ENCODE data around the gene SPIRE1. TPM values are rescaled to one million over a fixed set of nuclear protein-coding genes. Genes with fewer than 3 reads are reported as not detected.
A peak's percentile ranks its signal among the peaks of the same experiment; 100 is the strongest.
"Not testable (repeated sequence)": the region's sequence is repeated elsewhere in the genome, so short reads cannot be mapped to it uniquely, and the experiment has no call there.

SPIRE1 gene
- total RNA-seq, 2 experiments from 2014 or later, result 1.3 to 1.7 TPM

GRCh38 chr18:12668041-12668440, 10.1 kb upstream of the SPIRE1 start:
- no peaks in the 10 kb centered on the region for H3K9me3 Mint-ChIP-seq
- CTCF ChIA-PET, result interaction anchor here (0.6 kb wide), 1 partner anchor 283 kb away, joined by 3 read pairs; no protein-coding TSS in a partner anchor
- H3K36me3 Mint-ChIP-seq (ENCODE audit: low read depth), result peaks cover 6% of the 10 kb centered on the region
- peaks cover 2% of the 10 kb centered on the region for H3K4me1 Mint-ChIP-seq (ENCODE audit: low read depth)
- intact Hi-C loops (cut with micrococcal nuclease), result no loop called here
- H3K27ac Mint-ChIP-seq, result no peak overlapping the region
- no peak overlapping the region for H3K4me3 Mint-ChIP-seq
- H3K27me3 Mint-ChIP-seq (ENCODE audit: low read depth), result no peaks in the 10 kb centered on the region
- no peak for DNase-seq

GRCh38 chr18:12659904-12660605, 2.1 kb upstream of the SPIRE1 start:
- no peaks in the 10 kb centered on the region for H3K9me3 Mint-ChIP-seq
- H3K36me3 Mint-ChIP-seq (ENCODE audit: low read depth), result no peaks in the 10 kb centered on the region
- CTCF ChIA-PET, result interaction anchor here (0.6 to 4.4 kb wide), 6 partner anchors 9 to 342 kb away, joined by 3 to 54 read pairs (median 4); no protein-coding TSS in a partner anchor
- no peak overlapping the region for H3K4me3 Mint-ChIP-seq
- DNase-seq, result peak; percentile 56
- intact Hi-C loops (cut with micrococcal nuclease), result loop anchor here (1.0 to 5.0 kb wide), 6 partner anchors 121 to 388 kb away; partner anchors contain the start of genes AFG3L2 and PRELID3A
- H3K4me1 Mint-ChIP-seq (ENCODE audit: low read depth), result peaks cover 9% of the 10 kb centered on the region
- H3K27ac Mint-ChIP-seq, result no peak overlapping the region
- H3K27me3 Mint-ChIP-seq (ENCODE audit: low read depth), result peaks cover 17% of the 10 kb centered on the region

- Mint-ChIP-seq H3K36me3 (ENCODE audit: low read depth) (no peaks in the 10 kb centered on the region), H3K27ac (no peak overlapping the region), H3K9me3 (no peaks in the 10 kb centered on the region), H3K4me3 (peak overlapping the region; percentile 73), H3K4me1 (ENCODE audit: low read depth) (peaks cover 9% of the 10 kb centered on the region), H3K27me3 (ENCODE audit: low read depth) (peaks cover 18% of the 10 kb centered on the region)
- CTCF ChIA-PET, result interaction anchor here (1.0 to 4.4 kb wide), 3 partner anchors 83 to 331 kb away, joined by 3 to 54 read pairs (median 5); no protein-coding TSS in a partner anchor
- peak; percentile 7 for DNase-seq
- intact Hi-C loops (cut with micrococcal nuclease), result loop anchor here (2.0 to 5.0 kb wide), 3 partner anchors 120 to 386 kb away; partner anchors contain the start of gene PRELID3A
Observed at GRCh38 chr18:12658426-12659138, 675 bp upstream of the SPIRE1 start.

GRCh38 chr18:12656938-12657683, 796 bp downstream of the SPIRE1 start:
- Mint-ChIP-seq H3K36me3 (ENCODE audit: low read depth) (no peaks in the 10 kb centered on the region), H3K9me3 (no peaks in the 10 kb centered on the region), H3K4me1 (ENCODE audit: low read depth) (peaks cover 7% of the 10 kb centered on the region), H3K27me3 (ENCODE audit: low read depth) (peaks cover 22% of the 10 kb centered on the region), H3K4me3 (peak overlapping the region; percentile 76), H3K27ac (no peak overlapping the region)
- intact Hi-C loops (cut with micrococcal nuclease), result loop anchor here (1.0 to 5.0 kb wide), 3 partner anchors 45 to 385 kb away; partner anchors contain the start of genes CEP76 and PRELID3A
- DNase-seq, result peak; percentile 10
- CTCF ChIA-PET, result interaction anchor here (4.4 kb wide), 1 partner anchor 264 kb away, joined by 54 read pairs; no protein-coding TSS in a partner anchor

- no peak overlapping the region for H3K27ac Mint-ChIP-seq
- H3K4me3 Mint-ChIP-seq, result peak overlapping the region; percentile 76
- peaks cover 24% of the 10 kb centered on the region for H3K27me3 Mint-ChIP-seq (ENCODE audit: low read depth)
- no peak for DNase-seq
- peaks cover 7% of the 10 kb centered on the region for H3K4me1 Mint-ChIP-seq (ENCODE audit: low read depth)
- CTCF ChIA-PET, result no interaction called here
- no peaks in the 10 kb centered on the region for H3K36me3 Mint-ChIP-seq (ENCODE audit: low read depth)
- H3K9me3 Mint-ChIP-seq, result no peaks in the 10 kb centered on the region
- intact Hi-C loops (cut with micrococcal nuclease), result loop anchor here (5.0 kb wide), 2 partner anchors 249 to 384 kb away; partner anchors contain the start of gene PRELID3A
Observed at GRCh38 chr18:12656605-12656937, 1.3 kb downstream of the SPIRE1 start.

GRCh38 chr18:12654971-12655370, 2.9 kb downstream of the SPIRE1 start:
- no peaks in the 10 kb centered on the region for H3K36me3 Mint-ChIP-seq (ENCODE audit: low read depth)
- CTCF ChIA-PET, result no interaction called here
- H3K27ac Mint-ChIP-seq, result no peak overlapping the region
- DNase-seq, result no peak
- no peak overlapping the region for H3K4me3 Mint-ChIP-seq
- intact Hi-C loops (cut with micrococcal nuclease), result loop anchor here (5.0 kb wide), 2 partner anchors 248 to 383 kb away; partner anchors contain the start of gene PRELID3A
- peaks cover 7% of the 10 kb centered on the region for H3K4me1 Mint-ChIP-seq (ENCODE audit: low read depth)
- H3K27me3 Mint-ChIP-seq (ENCODE audit: low read depth), result peaks cover 27% of the 10 kb centered on the region
- H3K9me3 Mint-ChIP-seq, result no peaks in the 10 kb centered on the region

- DNase-seq, result peak; percentile 10
- Mint-ChIP-seq H3K27ac (no peak overlapping the region), H3K9me3 (no peaks in the 10 kb centered on the region), H3K36me3 (ENCODE audit: low read depth) (no peaks in the 10 kb centered on the region), H3K4me1 (ENCODE audit: low read depth) (peaks cover 5% of the 10 kb centered on the region), H3K27me3 (ENCODE audit: low read depth) (peaks cover 23% of the 10 kb centered on the region), H3K4me3 (no peak overlapping the region)
- CTCF ChIA-PET, result interaction anchor here (1.0 kb wide), 1 partner anchor 262 kb away, joined by 3 read pairs; no protein-coding TSS in a partner anchor
- intact Hi-C loops (cut with micrococcal nuclease), result no loop called here
Observed at GRCh38 chr18:12652861-12653401, 5.0 kb downstream of the SPIRE1 start.

GRCh38 chr18:12651651-12652050, 6.3 kb downstream of the SPIRE1 start:
- no peak overlapping the region for H3K27ac Mint-ChIP-seq
- DNase-seq, result no peak
- intact Hi-C loops (cut with micrococcal nuclease), result no loop called here
- H3K9me3 Mint-ChIP-seq, result no peaks in the 10 kb centered on the region
- H3K4me1 Mint-ChIP-seq (ENCODE audit: low read depth), result peaks cover 3% of the 10 kb centered on the region
- H3K36me3 Mint-ChIP-seq (ENCODE audit: low read depth), result no peaks in the 10 kb centered on the region
- CTCF ChIA-PET, result no interaction called here
- H3K4me3 Mint-ChIP-seq, result no peak overlapping the region
- peaks cover 20% of the 10 kb centered on the region for H3K27me3 Mint-ChIP-seq (ENCODE audit: low read depth)

GRCh38 chr18:12647773-12648172, 10.1 kb downstream of the SPIRE1 start:
- intact Hi-C loops (cut with micrococcal nuclease), result no loop called here
- Mint-ChIP-seq H3K4me1 (ENCODE audit: low read depth) (no peaks in the 10 kb centered on the region), H3K4me3 (no peak overlapping the region), H3K9me3 (no peaks in the 10 kb centered on the region), H3K36me3 (ENCODE audit: low read depth) (no peaks in the 10 kb centered on the region), H3K27ac (no peak overlapping the region), H3K27me3 (ENCODE audit: low read depth) (peaks cover 5% of the 10 kb centered on the region)
- CTCF ChIA-PET, result no interaction called here
- no peak for DNase-seq

GRCh38 chr18:12645751-12646203, 12.1 kb downstream of the SPIRE1 start:
- intact Hi-C loops (cut with micrococcal nuclease), result no loop called here
- no peak overlapping the region for H3K4me3 Mint-ChIP-seq
- H3K36me3 Mint-ChIP-seq (ENCODE audit: low read depth), result no peaks in the 10 kb centered on the region
- no peaks in the 10 kb centered on the region for H3K4me1 Mint-ChIP-seq (ENCODE audit: low read depth)
- CTCF ChIA-PET, result no interaction called here
- DNase-seq, result no peak
- peaks cover 3% of the 10 kb centered on the region for H3K27me3 Mint-ChIP-seq (ENCODE audit: low read depth)
- H3K27ac Mint-ChIP-seq, result no peak overlapping the region
- no peaks in the 10 kb centered on the region for H3K9me3 Mint-ChIP-seq

- no peaks in the 10 kb centered on the region for H3K36me3 Mint-ChIP-seq (ENCODE audit: low read depth)
- no peak overlapping the region for H3K27ac Mint-ChIP-seq
- intact Hi-C loops (cut with micrococcal nuclease), result no loop called here
- no peak overlapping the region for H3K4me3 Mint-ChIP-seq
- H3K27me3 Mint-ChIP-seq (ENCODE audit: low read depth), result peaks cover 3% of the 10 kb centered on the region
- no peaks in the 10 kb centered on the region for H3K9me3 Mint-ChIP-seq
- no peaks in the 10 kb centered on the region for H3K4me1 Mint-ChIP-seq (ENCODE audit: low read depth)
- CTCF ChIA-PET, result no interaction called here
- no peak for DNase-seq
Observed at GRCh38 chr18:12645254-12645653, 12.7 kb downstream of the SPIRE1 start.

GRCh38 chr18:12643756-12644155, 14.2 kb downstream of the SPIRE1 start:
- H3K27ac Mint-ChIP-seq; H3K9me3 Mint-ChIP-seq; DNase-seq; H3K27me3 Mint-ChIP-seq (ENCODE audit: low read depth); H3K36me3 Mint-ChIP-seq (ENCODE audit: low read depth); intact Hi-C loops (cut with micrococcal nuclease); H3K4me3 Mint-ChIP-seq; H3K4me1 Mint-ChIP-seq (ENCODE audit: low read depth): not testable (repeated sequence)
- CTCF ChIA-PET, result interaction anchor here (0.6 kb wide), 1 partner anchor 359 kb away, joined by 5 read pairs; no protein-coding TSS in a partner anchor

Data from activated naive CD4-positive, alpha-beta T cell treated with anti-CD3 and anti-CD28 coated beads for 36 hours (primary cell).